Measurements from ENCODE around the gene IGIP.

Gene IGIP

DNA sequence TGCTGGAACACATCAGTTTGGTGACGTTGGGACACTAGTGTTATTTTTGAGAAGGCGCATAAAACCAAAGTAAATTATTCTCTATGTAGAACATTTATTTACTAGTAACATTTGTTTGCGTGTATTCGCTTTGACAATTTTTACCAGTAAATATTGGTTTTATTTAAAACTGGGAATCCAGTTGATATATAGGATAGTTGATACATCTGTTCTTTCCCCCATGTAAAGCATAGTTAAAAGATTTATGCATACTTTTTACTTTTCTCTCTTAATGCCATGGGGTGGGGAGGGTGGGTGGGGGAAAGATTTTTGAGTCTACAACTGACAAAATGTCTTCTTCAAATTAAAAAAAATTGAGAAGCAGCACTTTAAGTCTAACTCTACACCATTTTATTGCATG lies at the start of gene IGIP:
IGIP (plus strand) TSS at position 301 of the 400 bp plus-strand sequence. CDS start 2,540 bp downstream, outside the sequence.
- no peak for DNase-seq (ENCODE audit: low read depth)

- no peak for DNase-seq (ENCODE audit: low read depth)
Observed at GRCh38 chr5:140076142-140076541, 49.6 kb upstream of the IGIP start.

DNA sequence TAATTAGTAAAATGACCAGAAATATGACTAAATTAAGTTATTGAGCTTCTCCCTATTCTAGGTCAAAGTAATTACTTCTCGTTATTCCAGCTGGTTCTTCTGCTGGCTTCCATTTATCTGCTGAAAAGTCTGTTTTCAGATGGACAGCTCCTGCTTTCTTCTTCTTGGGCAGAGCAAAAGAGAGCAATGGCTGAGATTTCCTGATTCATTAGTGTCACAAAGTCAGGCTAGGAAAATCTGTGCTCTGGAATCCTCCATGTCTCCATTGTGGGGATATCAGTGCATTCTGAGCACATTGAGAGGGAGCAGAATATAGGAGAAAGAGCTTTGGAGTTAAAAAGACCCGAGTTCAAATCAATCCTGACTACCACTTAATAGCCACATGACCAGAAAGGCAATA lies 48.9 kb upstream of the IGIP start:
- DNase-seq (ENCODE audit: low read depth) = no peak

- no peak for DNase-seq (ENCODE audit: low read depth)
Observed at GRCh38 chr5:140083120-140083519, 42.6 kb upstream of the IGIP start.

- no peak for DNase-seq (ENCODE audit: low read depth)
Observed at GRCh38 chr5:140083650-140084049, 42.1 kb upstream of the IGIP start.

GRCh38 chr5:140084541-140084940 lies 41.2 kb upstream of the IGIP start:
- no peak for DNase-seq (ENCODE audit: low read depth)

DNA sequence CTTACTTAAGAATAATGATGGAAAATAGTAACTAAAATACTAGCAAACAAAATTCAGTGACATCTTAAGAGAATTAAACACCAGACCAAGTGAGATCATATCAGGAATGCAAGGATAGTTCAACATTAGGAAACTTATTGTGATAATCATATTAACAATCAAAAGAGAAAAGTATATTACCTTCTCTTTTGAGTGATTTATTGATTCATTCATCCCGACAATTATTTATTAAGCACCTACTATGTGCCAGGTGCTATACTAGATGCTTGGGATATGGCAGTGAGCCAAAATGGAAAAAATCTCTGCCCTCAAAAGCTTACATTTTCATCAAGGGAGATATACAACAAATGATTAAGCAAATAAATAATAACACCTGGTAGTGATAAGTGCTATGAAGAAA lies 35.5 kb upstream of the IGIP start:
- DNase-seq (ENCODE audit: low read depth) = no peak

DNA sequence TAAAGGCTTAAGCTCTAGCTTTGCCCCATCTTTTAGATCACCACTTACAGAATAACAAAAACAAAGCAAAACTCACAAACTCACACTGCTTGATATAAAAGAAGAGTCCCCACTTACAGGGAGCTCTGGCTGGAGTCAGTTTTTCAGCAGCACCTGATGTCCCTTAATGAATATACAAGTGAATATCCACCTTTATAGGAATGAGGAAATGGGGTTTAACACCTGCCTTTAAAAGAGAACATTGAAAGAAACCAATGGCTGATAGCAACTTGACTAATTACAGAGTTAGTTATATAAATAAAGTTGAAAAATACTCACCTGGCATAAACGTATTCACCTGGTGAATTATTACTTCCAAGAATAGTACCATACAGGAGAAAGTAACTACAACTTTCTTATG lies 32.6 kb upstream of the IGIP start:
- no peak for DNase-seq (ENCODE audit: low read depth)

- DNase-seq (ENCODE audit: low read depth) = no peak
Observed at GRCh38 chr5:140093866-140094265, 31.9 kb upstream of the IGIP start.

GRCh38 chr5:140094889-140095288 lies 30.8 kb upstream of the IGIP start:
- no peak for DNase-seq (ENCODE audit: low read depth)

DNA sequence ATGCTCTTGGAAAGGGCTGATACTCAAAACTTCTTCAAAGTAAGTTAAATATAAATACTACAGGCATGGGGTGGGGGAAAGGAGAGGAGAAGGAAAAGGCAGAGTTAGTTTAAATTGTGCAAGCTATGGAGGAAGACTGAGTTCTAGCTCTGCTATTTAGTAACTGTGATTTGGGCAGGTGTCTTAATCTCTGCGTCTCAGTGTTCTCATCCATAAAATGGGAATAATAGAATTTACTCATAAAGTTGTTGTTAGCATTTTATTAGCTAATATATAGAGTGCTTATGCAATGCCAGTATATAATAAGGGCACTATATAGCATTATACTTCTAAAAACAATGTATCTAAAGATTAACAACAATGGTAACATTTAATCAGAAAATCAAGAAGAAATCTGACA lies 24.6 kb upstream of the IGIP start:
- no peak for DNase-seq (ENCODE audit: low read depth)

GRCh38 chr5:140103154-140103553 lies 22.6 kb upstream of the IGIP start:
- no peak for DNase-seq (ENCODE audit: low read depth)

GRCh38 chr5:140104100-140104499 lies 21.6 kb upstream of the IGIP start:
- DNase-seq (ENCODE audit: low read depth) = no peak

- no peak for DNase-seq (ENCODE audit: low read depth)
Observed at GRCh38 chr5:140106101-140106500, 19.6 kb upstream of the IGIP start.

- DNase-seq (ENCODE audit: low read depth) = no peak
Observed at GRCh38 chr5:140106805-140107311, 18.9 kb upstream of the IGIP start.

- peak; percentile 91 for DNase-seq (ENCODE audit: low read depth)
Observed at GRCh38 chr5:140107312-140108092, 18.2 kb upstream of the IGIP start.

- no peak for DNase-seq (ENCODE audit: low read depth)
Observed at GRCh38 chr5:140108093-140109017, 17.4 kb upstream of the IGIP start.

DNA sequence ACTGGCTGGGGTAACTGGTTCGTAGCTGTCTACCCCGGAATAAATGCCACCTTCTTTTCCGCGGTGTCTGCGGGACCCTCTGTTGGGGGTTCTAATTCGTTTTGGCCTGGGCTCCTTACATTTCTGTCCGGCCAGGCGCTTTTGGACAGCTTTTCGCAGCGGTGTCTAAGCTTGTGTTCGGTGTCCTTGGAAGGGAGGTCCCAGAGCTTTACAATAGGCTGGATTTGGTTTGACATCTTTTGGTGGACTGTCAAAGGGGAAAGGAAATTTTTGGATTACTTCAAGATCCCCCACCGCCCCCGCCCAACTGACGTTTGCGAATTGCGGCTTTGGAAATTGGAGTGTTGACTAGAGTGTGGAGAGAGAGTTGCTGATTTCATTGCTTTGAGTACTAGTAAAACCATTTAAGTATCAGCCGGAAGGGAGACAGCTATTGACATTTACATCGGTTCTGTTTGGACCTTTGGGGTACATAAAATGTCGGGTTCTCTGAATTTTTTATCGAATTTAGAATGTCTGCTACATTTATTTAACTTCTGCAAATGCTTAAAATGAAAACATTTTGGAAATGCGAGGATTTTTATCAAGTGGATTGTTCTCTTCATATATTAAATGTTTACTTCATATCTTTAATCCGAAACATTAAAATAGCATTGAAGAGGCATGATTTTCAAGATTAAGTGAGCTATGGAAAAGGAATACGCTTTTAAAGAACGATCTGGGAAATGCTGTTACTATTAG lies 16.5 kb upstream of the IGIP start:
- DNase-seq (ENCODE audit: low read depth) = no peak

DNA sequence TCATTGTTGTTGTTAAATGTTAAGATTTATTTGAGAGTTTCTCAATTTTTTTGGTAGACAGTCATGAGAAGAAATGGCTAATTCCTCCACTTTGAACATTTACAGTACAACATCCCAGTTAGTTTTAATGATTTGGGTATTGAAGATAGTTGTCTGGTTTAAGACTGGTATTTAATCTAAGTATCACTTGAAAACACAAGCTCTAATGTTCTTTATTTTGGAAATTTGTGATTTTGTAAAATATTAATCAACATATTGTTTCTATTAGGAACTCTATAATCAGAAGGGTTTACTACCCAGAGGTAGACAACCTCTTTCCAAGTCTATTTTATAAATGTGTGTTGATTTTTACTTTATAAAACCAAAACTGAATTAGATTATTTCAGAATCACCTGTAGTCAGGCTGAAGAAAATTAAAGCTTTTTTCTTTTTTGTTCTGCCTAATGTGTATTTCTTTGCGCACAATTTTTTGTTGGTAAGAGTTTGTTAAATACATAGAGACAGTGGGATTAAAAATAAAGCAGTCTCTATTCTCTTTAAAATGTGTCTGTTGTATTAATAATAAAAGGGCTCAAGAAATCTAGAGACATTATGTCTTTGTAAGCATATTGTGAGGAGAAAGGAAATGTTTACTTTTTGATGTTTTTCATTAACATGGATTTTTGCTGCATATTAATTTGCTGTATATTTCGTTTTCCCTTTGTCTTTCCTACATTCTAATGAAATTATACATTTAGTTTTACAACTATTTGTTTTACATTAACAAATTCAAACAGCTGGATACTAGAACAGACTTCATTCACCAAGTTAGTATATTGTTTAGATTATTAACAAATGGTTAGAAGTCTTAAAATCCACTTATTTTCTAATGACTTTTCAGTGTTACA lies 15.7 kb upstream of the IGIP start:
- DNase-seq (ENCODE audit: low read depth) = no peak

GRCh38 chr5:140110646-140110957 lies 15.1 kb upstream of the IGIP start:
- DNase-seq (ENCODE audit: low read depth) = no peak

Measured in activated T-helper 9 cell treated with anti-CD3 and anti-CD28 coated beads, Interleukin-2, amount 50 U/mL, for 16 hours (primary cell).